Mesendoderm (in vitro differentiated cells): ENCODE measurements around the gene KIF21B. TPM values are rescaled to one million over a fixed set of nuclear protein-coding genes. Genes with fewer than 3 reads are reported as not detected.

Experiments used
- DNase-seq: peaks from one replicate; pipeline ENCODE4 v3.0.0; 2013
- H2AK5ac ChIP-seq: 2 replicates; pipeline ENCODE4 v1.6.1; 2013; ENCODE audit warnings: low read length, inconsistent platforms
- H2BK120ac ChIP-seq: 2 replicates; pipeline ENCODE4 v1.6.1; 2013; ENCODE audit warnings: low read depth, mild to moderate bottlenecking, low read length, moderate library complexity, mixed read lengths
- H2BK15ac ChIP-seq: replicated peaks from 2 replicates; pipeline ENCODE4 v1.6.1; 2013; ENCODE audit warnings: low read depth, mild to moderate bottlenecking, moderate library complexity
- H2BK5ac ChIP-seq: 2 replicates; pipeline ENCODE4 v1.6.1; 2013; ENCODE audit warnings: low read length, inconsistent platforms
- H3K18ac ChIP-seq: 2 replicates; pipeline ENCODE4 v1.6.1; 2013; ENCODE audit warnings: mild to moderate bottlenecking, low read length, mixed read lengths
- H3K23ac ChIP-seq: one replicate; pipeline ENCODE4 v1.6.1; 2013; ENCODE audit warnings: low read length
- H3K27ac ChIP-seq: 2 replicates; pipeline ENCODE4 v1.5.1; 2013; ENCODE audit warnings: low read depth, mild to moderate bottlenecking, inconsistent platforms, low read length, moderate library complexity
- H3K27me3 ChIP-seq: 2 replicates; pipeline ENCODE4 v1.6.1; 2013; ENCODE audit warnings: low read length, control low read depth, mild to moderate bottlenecking, inconsistent platforms; ENCODE audit not compliant: insufficient read depth, poor library complexity
- H3K36me3 ChIP-seq: 2 replicates; pipeline ENCODE4 v1.6.1; 2013; ENCODE audit warnings: low read length, inconsistent platforms; ENCODE audit not compliant: control insufficient read depth, insufficient read depth
- H3K4ac ChIP-seq: one replicate; pipeline ENCODE4 v1.6.1; 2013; ENCODE audit warnings: low read depth, mild to moderate bottlenecking, low read length, moderate library complexity
- H3K4me1 ChIP-seq: 2 replicates; pipeline ENCODE4 v1.6.1; 2013; ENCODE audit warnings: low read depth, low read length, inconsistent platforms; ENCODE audit not compliant: control insufficient read depth
- H3K4me2 ChIP-seq: 2 replicates; pipeline ENCODE4 v1.6.1; 2013; ENCODE audit warnings: low read length
- H3K4me3 ChIP-seq: 2 replicates; pipeline ENCODE4 v1.5.1; 2013; ENCODE audit warnings: mild to moderate bottlenecking, low read length
- H3K56ac ChIP-seq: one replicate; pipeline ENCODE4 v1.6.1; 2013; ENCODE audit warnings: low read length
- H3K79me1 ChIP-seq: 2 replicates; pipeline ENCODE4 v1.6.1; 2013; ENCODE audit warnings: low read length, inconsistent platforms
- H3K79me2 ChIP-seq: 2 replicates; pipeline ENCODE4 v1.6.1; 2013; ENCODE audit warnings: mild to moderate bottlenecking, low read length; ENCODE audit not compliant: control insufficient read depth, insufficient read depth
- H3K9ac ChIP-seq: 2 replicates; pipeline ENCODE4 v1.6.1; 2013; ENCODE audit warnings: low read length, inconsistent platforms
- H4K5ac ChIP-seq: one replicate; pipeline ENCODE4 v1.6.1; 2013; ENCODE audit warnings: low read length
- H4K8ac ChIP-seq: one replicate; pipeline ENCODE4 v1.6.1; 2013; ENCODE audit warnings: low read depth, mild to moderate bottlenecking, control low read depth, low read length, moderate library complexity
- WGBS: extraction: QIAGEN DNeasy Blood & Tissue Kit; methylation state at CpG from one replicate; pipeline ENCODE4 v1.1.7; 2013; ENCODE audit warnings: low lambda C conversion rate, missing lambda C conversion rate; ENCODE audit not compliant: insufficient coverage; ENCODE audit errors: extremely low coverage; 5-methylcytosine and 5-hydroxymethylcytosine counted together
- small RNA-seq: library from polyadenylated mRNA; stranded (forward); fragments of <200 nt; extraction: miRNeasy Mini kit (QIAGEN cat#:217004); gene quantifications from one replicate; pipeline ENCODE3, GENCODE V24; 2013; ENCODE audit not compliant: insufficient read depth

Gene KIF21B

DNA sequence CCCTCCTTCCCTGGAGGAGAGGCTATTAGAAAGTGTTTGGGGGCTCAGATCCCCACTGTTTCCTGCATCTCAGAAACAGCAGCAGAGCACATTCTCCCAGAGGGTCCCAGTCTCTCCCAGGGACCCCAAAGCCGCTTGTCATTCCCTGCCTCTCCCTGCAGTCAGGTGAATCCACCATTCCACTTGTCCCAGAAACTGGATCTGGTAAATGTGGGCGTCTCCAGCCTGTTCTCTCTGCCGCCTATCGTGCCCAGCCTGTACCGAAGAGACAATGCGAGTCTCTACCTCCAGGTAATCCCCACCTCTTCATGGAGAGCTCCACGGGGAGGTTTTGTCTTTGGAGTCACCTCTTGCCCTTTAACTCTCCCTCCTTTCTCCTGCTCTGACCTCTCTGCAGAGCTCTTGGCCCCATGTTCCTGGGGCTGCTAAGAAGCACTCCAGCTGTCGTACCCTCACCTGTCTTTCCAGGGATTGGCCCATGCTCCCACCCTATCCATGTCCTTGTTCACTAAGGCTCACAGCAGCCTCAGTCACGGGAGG lies 101.9 kb downstream of the KIF21B start:
- no peak for DNase-seq
- WGBS, result no CpG with 5 or more reads among the region's 9 CpGs

More for the DNA sequence above, 101.9 kb downstream of the KIF21B start:
- H3K23ac ChIP-seq, result no peak overlapping the region
- H2AK5ac ChIP-seq, result no peak overlapping the region
- no peak overlapping the region for H3K27ac ChIP-seq
- no peak overlapping the region for H3K9ac ChIP-seq
- no peaks in the 10 kb centered on the region for H3K36me3 ChIP-seq
- H2BK5ac ChIP-seq, result no peak overlapping the region
- H2BK15ac ChIP-seq, result no peak overlapping the region
- H3K4me2 ChIP-seq, result no peak overlapping the region
- no peaks in the 10 kb centered on the region for H3K4me1 ChIP-seq
- no peak overlapping the region for H4K8ac ChIP-seq
- no peaks in the 10 kb centered on the region for H3K79me1 ChIP-seq
- H3K79me2 ChIP-seq, result no peaks in the 10 kb centered on the region
- no peaks in the 10 kb centered on the region for H3K27me3 ChIP-seq
- H2BK120ac ChIP-seq, result no peak overlapping the region
- no peak overlapping the region for H3K4ac ChIP-seq
- H3K18ac ChIP-seq, result no peak overlapping the region
- H4K5ac ChIP-seq, result no peak overlapping the region
- H3K4me3 ChIP-seq, result no peak overlapping the region
- no peak overlapping the region for H3K56ac ChIP-seq

Small RNAs within 50 kb of the gene (small RNA-seq; reads per million reads assigned to genes)
- gene RNU6-704P, result not detected
